Measurements from ENCODE around the gene CHTF8.
"Not testable (repeated sequence)": the region's sequence is repeated elsewhere in the genome, so short reads cannot be mapped to it uniquely, and the experiment has no call there.

Gene CHTF8

GRCh38 chr16:69139464-69139863, 7.1 kb upstream of the CHTF8 start:
- not testable (repeated sequence) for DNase-seq (ENCODE audit: low read depth in 1 of 2, low spot score in 1 of 2)

- DNase-seq (ENCODE audit: low read depth in 1 of 2, low spot score in 1 of 2), result no peak
Observed at GRCh38 chr16:69138608-69139007, 6.2 kb upstream of the CHTF8 start.

- DNase-seq (ENCODE audit: low read depth in 1 of 2, low spot score in 1 of 2), result no peak
Observed at GRCh38 chr16:69133373-69133954, 1.1 kb upstream of the CHTF8 start.

- DNase-seq (ENCODE audit: low read depth in 1 of 2, low spot score in 1 of 2), result peak; percentile 41 to 59
Observed at GRCh38 chr16:69131839-69132423, 457 bp downstream of the CHTF8 start.

GRCh38 chr16:69131167-69131838, 1.1 kb downstream of the CHTF8 start:
- DNase-seq (ENCODE audit: low read depth in 1 of 2, low spot score in 1 of 2), result no peak

GRCh38 chr16:69130461-69130860, 1.9 kb downstream of the CHTF8 start:
- DNase-seq (ENCODE audit: low read depth in 1 of 2, low spot score in 1 of 2), result no peak

GRCh38 chr16:69127966-69128510, 4.3 kb downstream of the CHTF8 start:
- no peak for DNase-seq (ENCODE audit: low read depth in 1 of 2, low spot score in 1 of 2)

GRCh38 chr16:69126801-69127200, 5.6 kb downstream of the CHTF8 start:
- DNase-seq (ENCODE audit: low read depth in 1 of 2, low spot score in 1 of 2), result not testable (repeated sequence)

GRCh38 chr16:69126221-69126620, 6.2 kb downstream of the CHTF8 start:
- no peak for DNase-seq (ENCODE audit: low read depth in 1 of 2, low spot score in 1 of 2)

- not testable (repeated sequence) for DNase-seq (ENCODE audit: low read depth in 1 of 2, low spot score in 1 of 2)
Observed at GRCh38 chr16:69124961-69125360, 7.4 kb downstream of the CHTF8 start.

- not testable (repeated sequence) for DNase-seq (ENCODE audit: low read depth in 1 of 2, low spot score in 1 of 2)
Observed at GRCh38 chr16:69124406-69124805, 8.0 kb downstream of the CHTF8 start.

GRCh38 chr16:69123910-69124309, 8.5 kb downstream of the CHTF8 start:
- DNase-seq (ENCODE audit: low read depth in 1 of 2, low spot score in 1 of 2), result peak in 1 of 2 donors; percentile 20

- DNase-seq (ENCODE audit: low read depth in 1 of 2, low spot score in 1 of 2), result no peak
Observed at GRCh38 chr16:69120096-69120664, 12.2 kb downstream of the CHTF8 start.

GRCh38 chr16:69119536-69119935, 12.9 kb downstream of the CHTF8 start:
- no peak for DNase-seq (ENCODE audit: low read depth in 1 of 2, low spot score in 1 of 2)

GRCh38 chr16:69118994-69119393, 13.4 kb downstream of the CHTF8 start:
- no peak for DNase-seq (ENCODE audit: low read depth in 1 of 2, low spot score in 1 of 2)

GRCh38 chr16:69118468-69118867, 13.9 kb downstream of the CHTF8 start:
- no peak for DNase-seq (ENCODE audit: low read depth in 1 of 2, low spot score in 1 of 2)

GRCh38 chr16:69116906-69117305, 15.5 kb downstream of the CHTF8 start:
- DNase-seq (ENCODE audit: low read depth in 1 of 2, low spot score in 1 of 2), result no peak

GRCh38 chr16:69116256-69116875, 16.0 kb downstream of the CHTF8 start:
- DNase-seq (ENCODE audit: low read depth in 1 of 2, low spot score in 1 of 2), result no peak

- no peak for DNase-seq (ENCODE audit: low read depth in 1 of 2, low spot score in 1 of 2)
Observed at GRCh38 chr16:69115837-69116236, 16.6 kb downstream of the CHTF8 start.

- no peak for DNase-seq (ENCODE audit: low read depth in 1 of 2, low spot score in 1 of 2)
Observed at GRCh38 chr16:69115361-69115760, 17.0 kb downstream of the CHTF8 start.

GRCh38 chr16:69114976-69115355, 17.4 kb downstream of the CHTF8 start:
- DNase-seq (ENCODE audit: low read depth in 1 of 2, low spot score in 1 of 2), result no peak

Measured in activated T-helper 1 cell treated with anti-CD3 and anti-CD28 coated beads, Interleukin-2, amount 50 U/mL, for 16 hours (primary cell).